Caki2 (cell line): ENCODE results near the gene DIAPH3. TPM values are rescaled to one million over a fixed set of nuclear protein-coding genes. Genes with fewer than 3 reads are reported as not detected.

Experiments used
- DNase-seq: peaks from one replicate; pipeline ENCODE4 v3.0.0-alpha.2; 2015; ENCODE audit warnings: low read depth
- in situ Hi-C: cut with HindIII; loops from 2 replicates; pipeline ENCODE4 v1.10.0; 2016; ENCODE audit warnings: low sequenced_read_pairs, low pct_unique_long_range_greater_than_20kb, mixed read lengths
- total RNA-seq: library from RNA; depleted of rRNA; stranded (reverse); fragments of >200 nt; shearing (Covaris generic); gene quantifications from 2 replicates; pipeline ENCODE4 v1.2.3, GENCODE V29; 2014; ENCODE audit warnings: low replicate concordance

The DIAPH3 gene
- total RNA-seq, 1 experiment from 2014 or later, result 8.5 TPM

DNA sequence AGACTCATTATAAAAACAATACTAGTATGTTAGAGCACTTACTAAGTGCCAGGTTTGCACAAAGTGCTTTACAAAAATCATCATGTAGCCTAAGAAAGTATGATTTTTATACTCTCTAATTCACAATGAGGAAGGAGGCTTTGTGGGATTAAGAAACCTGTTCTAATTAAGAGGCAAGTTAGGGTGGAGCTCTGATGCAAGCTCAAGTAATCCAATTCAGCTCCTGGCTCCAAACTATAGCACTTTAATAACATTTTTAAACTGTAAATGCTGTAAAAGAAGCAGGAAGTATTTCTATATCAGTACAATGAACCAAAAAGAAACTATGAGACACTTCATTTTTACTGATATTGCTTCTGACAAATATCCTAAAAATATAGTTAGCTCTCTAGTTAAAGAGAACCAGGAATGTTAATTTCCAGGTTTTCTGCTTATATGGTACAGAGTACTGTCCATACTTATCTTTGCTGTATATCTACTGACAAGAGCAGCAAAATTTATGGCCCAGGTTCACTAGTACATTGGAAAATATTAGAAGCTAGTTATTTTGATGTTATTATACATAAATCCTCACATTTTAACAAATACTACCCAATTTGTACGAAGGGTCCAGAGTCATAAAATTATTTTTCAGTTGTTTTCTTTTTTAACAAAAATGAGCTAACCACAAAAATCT, 482.0 kb downstream of the DIAPH3 start:
- no peak for DNase-seq
- in situ Hi-C loops, result no loop called here

GRCh38 chr13:59680429-59681024, 483.2 kb downstream of the DIAPH3 start:
- peak; percentile 17 for DNase-seq
- in situ Hi-C loops, result no loop called here

DNA sequence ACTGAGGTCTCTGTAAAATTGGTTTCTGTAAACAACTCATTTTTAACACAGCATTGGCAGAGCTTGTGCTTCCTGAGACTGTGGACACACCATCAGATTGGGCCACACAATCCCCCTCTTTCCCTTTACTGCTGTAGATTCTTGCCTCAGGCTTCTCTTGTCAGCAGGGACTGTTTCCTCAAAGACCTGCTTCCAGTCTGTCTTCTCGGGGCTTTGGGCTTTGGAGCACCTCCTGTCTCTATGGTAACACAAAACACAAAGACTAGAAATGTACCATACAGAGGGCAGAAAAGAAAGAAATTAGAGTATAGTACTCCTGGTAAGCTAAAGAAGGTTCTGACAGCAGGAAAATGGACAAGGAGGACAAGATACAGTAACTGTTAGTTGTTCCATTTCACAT, 484.5 kb downstream of the DIAPH3 start:
- no peak for DNase-seq
- in situ Hi-C loops, result no loop called here

- in situ Hi-C loops, result no loop called here
- peak; percentile 10 for DNase-seq
Measured at GRCh38 chr13:59677966-59678814, 485.5 kb downstream of the DIAPH3 start.

GRCh38 chr13:59677430-59677829, 486.3 kb downstream of the DIAPH3 start:
- no peak for DNase-seq
- in situ Hi-C loops, result no loop called here

DNA sequence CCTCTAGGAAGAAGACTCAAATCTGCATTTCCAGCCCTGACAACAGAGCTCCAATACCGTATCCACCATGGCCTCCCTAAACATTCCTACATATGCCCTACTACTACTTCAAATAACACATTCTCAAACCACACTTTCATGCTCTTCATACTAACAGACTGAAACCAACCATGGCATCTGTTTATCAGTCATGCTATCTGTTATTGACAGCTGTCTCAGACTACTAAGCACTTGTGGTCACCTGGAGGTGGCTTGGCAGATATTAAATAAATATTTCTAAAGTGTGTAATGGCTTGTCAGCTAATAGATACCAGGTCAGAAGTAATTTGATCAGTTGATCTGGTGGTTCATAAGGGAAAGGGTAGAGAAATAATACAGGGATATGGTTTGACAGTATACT, 489.1 kb downstream of the DIAPH3 start:
- no peak for DNase-seq
- in situ Hi-C loops, result no loop called here

- in situ Hi-C loops, result no loop called here
- DNase-seq, result no peak
Measured at GRCh38 chr13:59673286-59673685, 490.4 kb downstream of the DIAPH3 start.

- DNase-seq, result no peak
- in situ Hi-C loops, result no loop called here
Measured at GRCh38 chr13:59672445-59672844, 491.3 kb downstream of the DIAPH3 start.

DNA sequence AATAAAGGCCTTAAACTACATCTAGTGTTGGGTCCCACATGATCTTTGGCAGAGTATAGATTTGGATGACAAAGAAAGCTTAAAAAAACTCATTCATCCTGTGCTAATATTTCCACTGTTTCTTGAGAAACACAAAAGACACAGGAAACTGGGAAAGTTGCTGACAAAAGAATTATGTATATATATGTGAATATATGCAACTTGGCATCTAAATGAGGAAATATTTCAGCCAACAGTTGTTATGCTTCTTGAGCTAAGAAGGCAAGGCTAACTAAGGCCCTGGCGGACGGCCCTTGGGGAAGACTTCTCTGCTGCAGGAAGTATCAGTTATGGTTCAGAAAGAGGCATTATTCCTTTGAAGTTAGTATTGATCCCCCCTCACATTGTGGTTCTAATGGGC, 491.8 kb downstream of the DIAPH3 start:
- in situ Hi-C loops, result no loop called here
- DNase-seq, result no peak

DNA sequence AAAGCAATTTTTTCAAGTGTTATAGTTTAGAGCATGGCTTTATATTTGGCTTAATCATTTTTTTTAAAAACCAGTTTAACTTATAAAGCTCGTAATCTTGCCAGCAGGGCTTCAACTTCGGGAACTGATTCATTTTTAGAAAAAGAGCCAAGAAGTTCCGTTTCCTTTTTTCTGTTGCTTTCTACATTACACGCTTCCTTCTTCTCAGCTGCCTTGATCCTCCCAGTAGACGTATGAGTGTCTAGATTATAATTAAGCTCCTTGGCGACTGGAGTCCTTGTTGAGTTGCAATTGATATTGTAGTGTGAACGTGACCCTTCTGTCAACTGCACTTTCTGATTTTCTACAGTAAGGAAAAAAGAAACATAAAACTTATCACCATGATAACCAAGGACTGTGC, 497.2 kb downstream of the DIAPH3 start:
- in situ Hi-C loops, result no loop called here
- DNase-seq, result no peak

GRCh38 chr13:59665732-59666131, 498.0 kb downstream of the DIAPH3 start:
- in situ Hi-C loops, result no loop called here
- DNase-seq, result no peak

GRCh38 chr13:59665184-59665583, 498.5 kb downstream of the DIAPH3 start:
- in situ Hi-C loops, result no loop called here
- DNase-seq, result no peak

- DNase-seq, result no peak
- in situ Hi-C loops, result no loop called here
Measured at GRCh38 chr13:59664586-59664985, 499.1 kb downstream of the DIAPH3 start.

- in situ Hi-C loops, result no loop called here
- DNase-seq, result no peak
Measured at GRCh38 chr13:59663707-59664106, 500.0 kb downstream of the DIAPH3 start.

GRCh38 chr13:59660582-59660981, 503.1 kb downstream of the DIAPH3 start:
- in situ Hi-C loops, result no loop called here
- no peak for DNase-seq

DNA sequence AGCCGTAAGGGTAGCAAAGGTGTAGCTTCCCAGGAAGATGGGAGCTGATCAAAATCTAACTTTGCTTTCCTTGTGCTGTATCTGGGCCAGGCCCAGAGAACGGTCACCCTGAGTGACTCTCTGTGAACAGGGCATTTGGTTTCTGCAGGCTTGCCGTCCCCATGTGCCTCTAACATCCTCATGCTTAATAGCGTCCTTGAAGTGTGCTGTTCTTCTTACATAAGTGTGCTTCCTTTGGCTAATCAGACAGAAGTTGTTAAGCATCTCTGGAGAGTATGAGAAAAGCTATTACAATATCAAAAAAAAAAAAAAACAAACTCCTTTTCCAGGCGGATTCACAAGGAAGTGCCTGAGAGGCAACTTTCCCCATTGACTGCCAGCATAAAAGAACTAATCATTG, 503.7 kb downstream of the DIAPH3 start:
- no peak for DNase-seq
- in situ Hi-C loops, result no loop called here

GRCh38 chr13:59658738-59659330, 504.9 kb downstream of the DIAPH3 start:
- in situ Hi-C loops, result no loop called here
- no peak for DNase-seq

GRCh38 chr13:59658027-59658737, 505.5 kb downstream of the DIAPH3 start:
- no peak for DNase-seq
- in situ Hi-C loops, result no loop called here
